ENCODE measurements around the gene RNF169.

GRCh38 chr11:74844072-74844471 is 95.4 kb downstream of the RNF169 start:
- TF ChIP-seq EP300 (IDR thresholded peaks at IDR 0.05) (no peak), CTCF (IDR thresholded peaks at IDR 0.05) (no peak)

Measured in ovary (tissue), 3 donors.